GM18498 (cell line): ENCODE measurements around the gene IRS1.

Experiments
- ATAC-seq: cut with Tn5 transposase; IDR thresholded peaks from one replicate; pipeline ENCODE4 v1.9.1; 2021; ENCODE audit warnings: mild to moderate bottlenecking, moderate library complexity; ENCODE audit not compliant: unreplicated experiment

IRS1 gene

GRCh38 chr2:226732478-226733188 lies 67.0 kb downstream of the IRS1 start:
- no peak for ATAC-seq

GRCh38 chr2:226730481-226730880 lies 69.1 kb downstream of the IRS1 start:
- ATAC-seq, result no peak

GRCh38 chr2:226728996-226729395 lies 70.6 kb downstream of the IRS1 start:
- no peak for ATAC-seq

- no peak for ATAC-seq
Measured at GRCh38 chr2:226727251-226727650, 72.4 kb downstream of the IRS1 start.

- ATAC-seq, result no peak
Measured at GRCh38 chr2:226726546-226726945, 73.1 kb downstream of the IRS1 start.

GRCh38 chr2:226725126-226725860 lies 74.3 kb downstream of the IRS1 start:
- ATAC-seq, result no peak

GRCh38 chr2:226721541-226721940 lies 78.1 kb downstream of the IRS1 start:
- ATAC-seq, result no peak

GRCh38 chr2:226720948-226721347 lies 78.7 kb downstream of the IRS1 start:
- ATAC-seq, result no peak

- ATAC-seq, result no peak
Measured at GRCh38 chr2:226717719-226718118, 81.9 kb downstream of the IRS1 start.

GRCh38 chr2:226716126-226716525 lies 83.5 kb downstream of the IRS1 start:
- ATAC-seq, result peak; percentile 55

GRCh38 chr2:226715347-226715990 lies 84.2 kb downstream of the IRS1 start:
- ATAC-seq, result no peak

GRCh38 chr2:226712941-226713340 lies 86.7 kb downstream of the IRS1 start:
- no peak for ATAC-seq

- no peak for ATAC-seq
Measured at GRCh38 chr2:226711606-226712296, 87.9 kb downstream of the IRS1 start.

GRCh38 chr2:226707499-226707898 lies 92.1 kb downstream of the IRS1 start:
- ATAC-seq, result no peak

- no peak for ATAC-seq
Measured at GRCh38 chr2:226705965-226706364, 93.7 kb downstream of the IRS1 start.

- ATAC-seq, result no peak
Measured at GRCh38 chr2:226705133-226705886, 94.3 kb downstream of the IRS1 start.

GRCh38 chr2:226703514-226703913 lies 96.1 kb downstream of the IRS1 start:
- no peak for ATAC-seq

- ATAC-seq, result no peak
Measured at GRCh38 chr2:226702376-226702775, 97.2 kb downstream of the IRS1 start.

GRCh38 chr2:226701052-226701451 lies 98.6 kb downstream of the IRS1 start:
- peak; percentile 73 for ATAC-seq

- ATAC-seq, result no peak
Measured at GRCh38 chr2:226699321-226699720, 100.3 kb downstream of the IRS1 start.

- no peak for ATAC-seq
Measured at GRCh38 chr2:226698671-226699070, 100.9 kb downstream of the IRS1 start.
